K562 (cell line): ENCODE results near the gene LRFN4. TPM values are rescaled to one million over a fixed set of nuclear protein-coding genes. Genes with fewer than 3 reads are reported as not detected.

Experiments
- CBX3 ChIP-seq, 2 experiments: IDR thresholded peaks; 1 replicate in 1 of 2; 2 replicates in 1 of 2; pipeline ENCODE4 v1.6.1; 2012; ENCODE audit warnings: inconsistent platforms in 2 of 2, low read length in 2 of 2, borderline replicate concordance in 1 of 2, control low read depth in 1 of 2
- DIDO1 ChIP-seq: fragments of 450-650 bp; IDR thresholded peaks from 2 replicates; pipeline ENCODE4 v1.6.1; 2016; ENCODE audit warnings: low read depth, missing biosample characterization, missing genetic modification characterization
- ETV5 ChIP-seq: sonication (generic); formaldehyde crosslinking; IDR thresholded peaks from 2 replicates; pipeline ENCODE4 v1.4.0; 2020; ENCODE audit warnings: low read depth, mild to moderate bottlenecking, missing genetic modification reagents
- HDGF ChIP-seq: fragments of 450-650 bp; IDR thresholded peaks from 2 replicates; pipeline ENCODE4 v1.6.1; 2016
- HNRNPH1 ChIP-seq: fragments of 200-400 bp; formaldehyde crosslinking; optimal IDR thresholded peaks from 2 replicates; pipeline ENCODE3; 2017; ENCODE audit warnings: low read depth, mild to moderate bottlenecking, low read length, moderate library complexity
- JUNB ChIP-seq: fragments of 450-650 bp; formaldehyde crosslinking; conservative IDR thresholded peaks from 2 replicates; pipeline ENCODE4 v1.4.0; 2020; ENCODE audit warnings: mild to moderate bottlenecking
- NUFIP1 ChIP-seq: fragments of 450-650 bp; IDR thresholded peaks from 2 replicates; pipeline ENCODE4 v1.6.1; 2018; ENCODE audit not compliant: partially characterized antibody
- PKNOX1 ChIP-seq: fragments of 450-650 bp; IDR thresholded peaks from 2 replicates; pipeline ENCODE4 v1.6.1; 2016
- RBFOX2 ChIP-seq: fragments of 200-400 bp; formaldehyde crosslinking; IDR thresholded peaks from 2 replicates; pipeline ENCODE4 v1.6.1; 2017; ENCODE audit warnings: low read depth, mild to moderate bottlenecking, low read length, moderate library complexity
- RBM14 ChIP-seq: fragments of 200-400 bp; formaldehyde crosslinking; IDR thresholded peaks from 2 replicates; pipeline ENCODE4 v1.6.1; 2018; ENCODE audit warnings: low read depth, mild to moderate bottlenecking, low read length, moderate library complexity, borderline replicate concordance; ENCODE audit not compliant: insufficient read depth
- RHOXF2B ChIP-seq: fragments of 250-450 bp; sonication (Bioruptor Pico); conservative IDR thresholded peaks from 2 replicates; pipeline ENCODE4 v1.5.1; 2021
- TCF7 ChIP-seq: sonication (generic); IDR thresholded peaks from 2 replicates; pipeline ENCODE4 v1.6.1; 2016; ENCODE audit warnings: antibody characterized with exemption, borderline replicate concordance
- ZBTB2 ChIP-seq: fragments of 450-650 bp; IDR thresholded peaks from 2 replicates; pipeline ENCODE4 v1.6.1; 2016; ENCODE audit warnings: antibody characterized with exemption
- ZNF212 ChIP-seq: fragments of 450-650 bp; formaldehyde crosslinking; IDR thresholded peaks from 2 replicates; pipeline ENCODE4 v1.4.0; 2020; ENCODE audit warnings: mild to moderate bottlenecking
- polyA plus RNA-seq, 8 experiments: library from polyadenylated mRNA; depleted of rRNA in 4 of 8; stranded (reverse) in 5 of 8; unstranded in 3 of 8; fragments of >200 nt; fragmentation: Nextera tagmentation in 2 of 8; fragmentation: Illumina TruSeq in 1 of 8; extraction: Ambion mirVana in 2 of 8; extraction: Trizol in 1 of 8; gene quantifications; 2 replicates each; pipeline versions ENCODE4 v1.2.1 to v1.2.3, GENCODE V29; 2011 to 2014; ENCODE audit warnings: inconsistent platforms in 1 of 8, missing spikeins in 1 of 8
- total RNA-seq, 7 experiments: library from RNA; depleted of rRNA in 6 of 7; stranded (reverse); fragments of >200 nt in 6 of 7; fragmentation: Illumina TruSeq in 2 of 7; extraction: Trizol in 2 of 7; gene quantifications; 2 replicates each; pipeline versions ENCODE4 v1.2.1 to v1.2.3, GENCODE V29; 2011 to 2021; ENCODE audit warnings: low replicate concordance in 1 of 7
- TF ChIP-seq, protein P1 (sequence below): fragments of 250-450 bp; sonication (Bioruptor Pico); IDR thresholded peaks from 2 replicates; pipeline ENCODE4 v1.5.0; 2022; ENCODE audit warnings: mild to moderate bottlenecking
- TF ChIP-seq, protein P2 (sequence below): fragments of 200-800 bp; sonication (Bioruptor generic); IDR thresholded peaks from 2 replicates; pipeline ENCODE4 v1.6.1; 2017; ENCODE audit warnings: missing genetic modification characterization, missing compliant biosample characterization
- TF ChIP-seq, protein P3 (sequence below): sonication (generic); formaldehyde crosslinking; IDR thresholded peaks from 2 replicates; pipeline ENCODE4 v1.8.1; 2023; ENCODE audit warnings: mild to moderate bottlenecking, missing genetic modification reagents
- TF ChIP-seq, protein P4 (sequence below): fragments of 200-800 bp; sonication (Bioruptor generic); IDR thresholded peaks from 2 replicates; pipeline ENCODE4 v1.6.1; 2017; ENCODE audit warnings: missing genetic modification characterization, missing compliant biosample characterization

LRFN4 gene
- total and polyA plus RNA-seq, 9 of the 15 experiments (the other 6 are each of a cell fraction or from before 2014, with no cell fraction given) = 0.10 to 60.1 (median 6.7) TPM

- TF ChIP-seq ZBTB2 (no peak; the same call in 1 of the 2 replicates), ZNF212 (CRISPR knock-in tag) (no peak), PKNOX1 (no peak), ETV5 (0 out of 2 replicates have a peak, but pooled peaks have one; percentile 6), NUFIP1 (no peak), HDGF (no peak), TCF7 (no peak), HNRNPH1 (no peak), RBFOX2 (peak; percentile 16), RHOXF2B (CRISPR knock-in tag) (no peak), CBX3 (IDR thresholded peaks at IDR 0.05; ENCODE audit: borderline replicate concordance in 1 of 2, low read length in 2 of 2) (no peak), DIDO1 (no peak), RBM14 (0 out of 2 replicates have a peak, but pooled peaks have one; percentile 64), JUNB (CRISPR knock-in tag) (no peak)
- TF ChIP-seq, protein P1, sequence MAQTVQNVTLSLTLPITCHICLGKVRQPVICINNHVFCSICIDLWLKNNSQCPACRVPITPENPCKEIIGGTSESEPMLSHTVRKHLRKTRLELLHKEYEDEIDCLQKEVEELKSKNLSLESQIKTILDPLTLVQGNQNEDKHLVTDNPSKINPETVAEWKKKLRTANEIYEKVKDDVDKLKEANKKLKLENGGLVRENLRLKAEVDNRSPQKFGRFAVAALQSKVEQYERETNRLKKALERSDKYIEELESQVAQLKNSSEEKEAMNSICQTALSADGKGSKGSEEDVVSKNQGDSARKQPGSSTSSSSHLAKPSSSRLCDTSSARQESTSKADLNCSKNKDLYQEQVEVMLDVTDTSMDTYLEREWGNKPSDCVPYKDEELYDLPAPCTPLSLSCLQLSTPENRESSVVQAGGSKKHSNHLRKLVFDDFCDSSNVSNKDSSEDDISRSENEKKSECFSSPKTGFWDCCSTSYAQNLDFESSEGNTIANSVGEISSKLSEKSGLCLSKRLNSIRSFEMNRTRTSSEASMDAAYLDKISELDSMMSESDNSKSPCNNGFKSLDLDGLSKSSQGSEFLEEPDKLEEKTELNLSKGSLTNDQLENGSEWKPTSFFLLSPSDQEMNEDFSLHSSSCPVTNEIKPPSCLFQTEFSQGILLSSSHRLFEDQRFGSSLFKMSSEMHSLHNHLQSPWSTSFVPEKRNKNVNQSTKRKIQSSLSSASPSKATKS (CRISPR knock-in tag) = no peak
- TF ChIP-seq, protein P2, sequence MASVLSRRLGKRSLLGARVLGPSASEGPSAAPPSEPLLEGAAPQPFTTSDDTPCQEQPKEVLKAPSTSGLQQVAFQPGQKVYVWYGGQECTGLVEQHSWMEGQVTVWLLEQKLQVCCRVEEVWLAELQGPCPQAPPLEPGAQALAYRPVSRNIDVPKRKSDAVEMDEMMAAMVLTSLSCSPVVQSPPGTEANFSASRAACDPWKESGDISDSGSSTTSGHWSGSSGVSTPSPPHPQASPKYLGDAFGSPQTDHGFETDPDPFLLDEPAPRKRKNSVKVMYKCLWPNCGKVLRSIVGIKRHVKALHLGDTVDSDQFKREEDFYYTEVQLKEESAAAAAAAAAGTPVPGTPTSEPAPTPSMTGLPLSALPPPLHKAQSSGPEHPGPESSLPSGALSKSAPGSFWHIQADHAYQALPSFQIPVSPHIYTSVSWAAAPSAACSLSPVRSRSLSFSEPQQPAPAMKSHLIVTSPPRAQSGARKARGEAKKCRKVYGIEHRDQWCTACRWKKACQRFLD (CRISPR knock-in tag) = peak; percentile 71
- TF ChIP-seq, protein P3, sequence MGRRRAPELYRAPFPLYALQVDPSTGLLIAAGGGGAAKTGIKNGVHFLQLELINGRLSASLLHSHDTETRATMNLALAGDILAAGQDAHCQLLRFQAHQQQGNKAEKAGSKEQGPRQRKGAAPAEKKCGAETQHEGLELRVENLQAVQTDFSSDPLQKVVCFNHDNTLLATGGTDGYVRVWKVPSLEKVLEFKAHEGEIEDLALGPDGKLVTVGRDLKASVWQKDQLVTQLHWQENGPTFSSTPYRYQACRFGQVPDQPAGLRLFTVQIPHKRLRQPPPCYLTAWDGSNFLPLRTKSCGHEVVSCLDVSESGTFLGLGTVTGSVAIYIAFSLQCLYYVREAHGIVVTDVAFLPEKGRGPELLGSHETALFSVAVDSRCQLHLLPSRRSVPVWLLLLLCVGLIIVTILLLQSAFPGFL (CRISPR knock-in tag) = no peak
- TF ChIP-seq, protein P4, sequence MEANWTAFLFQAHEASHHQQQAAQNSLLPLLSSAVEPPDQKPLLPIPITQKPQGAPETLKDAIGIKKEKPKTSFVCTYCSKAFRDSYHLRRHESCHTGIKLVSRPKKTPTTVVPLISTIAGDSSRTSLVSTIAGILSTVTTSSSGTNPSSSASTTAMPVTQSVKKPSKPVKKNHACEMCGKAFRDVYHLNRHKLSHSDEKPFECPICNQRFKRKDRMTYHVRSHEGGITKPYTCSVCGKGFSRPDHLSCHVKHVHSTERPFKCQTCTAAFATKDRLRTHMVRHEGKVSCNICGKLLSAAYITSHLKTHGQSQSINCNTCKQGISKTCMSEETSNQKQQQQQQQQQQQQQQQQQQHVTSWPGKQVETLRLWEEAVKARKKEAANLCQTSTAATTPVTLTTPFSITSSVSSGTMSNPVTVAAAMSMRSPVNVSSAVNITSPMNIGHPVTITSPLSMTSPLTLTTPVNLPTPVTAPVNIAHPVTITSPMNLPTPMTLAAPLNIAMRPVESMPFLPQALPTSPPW (CRISPR knock-in tag) = peak; percentile 86
Measured at GRCh38 chr11:66856496-66857233, at the start of gene LRFN4 (continued).
